ENCODE measurements around the gene HELLS.

- TF ChIP-seq, protein P1, sequence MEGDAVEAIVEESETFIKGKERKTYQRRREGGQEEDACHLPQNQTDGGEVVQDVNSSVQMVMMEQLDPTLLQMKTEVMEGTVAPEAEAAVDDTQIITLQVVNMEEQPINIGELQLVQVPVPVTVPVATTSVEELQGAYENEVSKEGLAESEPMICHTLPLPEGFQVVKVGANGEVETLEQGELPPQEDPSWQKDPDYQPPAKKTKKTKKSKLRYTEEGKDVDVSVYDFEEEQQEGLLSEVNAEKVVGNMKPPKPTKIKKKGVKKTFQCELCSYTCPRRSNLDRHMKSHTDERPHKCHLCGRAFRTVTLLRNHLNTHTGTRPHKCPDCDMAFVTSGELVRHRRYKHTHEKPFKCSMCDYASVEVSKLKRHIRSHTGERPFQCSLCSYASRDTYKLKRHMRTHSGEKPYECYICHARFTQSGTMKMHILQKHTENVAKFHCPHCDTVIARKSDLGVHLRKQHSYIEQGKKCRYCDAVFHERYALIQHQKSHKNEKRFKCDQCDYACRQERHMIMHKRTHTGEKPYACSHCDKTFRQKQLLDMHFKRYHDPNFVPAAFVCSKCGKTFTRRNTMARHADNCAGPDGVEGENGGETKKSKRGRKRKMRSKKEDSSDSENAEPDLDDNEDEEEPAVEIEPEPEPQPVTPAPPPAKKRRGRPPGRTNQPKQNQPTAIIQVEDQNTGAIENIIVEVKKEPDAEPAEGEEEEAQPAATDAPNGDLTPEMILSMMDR (IDR thresholded peaks at IDR 0.05) = no peak
- no peak for TF ChIP-seq POLR2A (IDR thresholded peaks at IDR 0.05)
These were observed 69.0 kb downstream of the HELLS start for GRCh38 chr10:94614558-94614957.

Data from right lobe of liver (tissue), 4 donors.